HG02678 (cell line): ENCODE measurements around the gene ORAI1.
"Not testable (repeated sequence)": the region's sequence is repeated elsewhere in the genome, so short reads cannot be mapped to it uniquely, and the experiment has no call there.

Experiments used
- ATAC-seq: cut with Tn5 transposase; IDR thresholded peaks from one replicate; pipeline ENCODE4 v1.9.1; 2021; ENCODE audit warnings: mild to moderate bottlenecking, moderate library complexity; ENCODE audit not compliant: unreplicated experiment

The ORAI1 gene

GRCh38 chr12:121641343-121641630 is 15.0 kb downstream of the ORAI1 start:
- ATAC-seq: no peak

GRCh38 chr12:121648458-121649028 is 22.2 kb downstream of the ORAI1 start:
- no peak for ATAC-seq

- ATAC-seq: no peak
Observed at GRCh38 chr12:121649322-121649721, 23.0 kb downstream of the ORAI1 start.

DNA sequence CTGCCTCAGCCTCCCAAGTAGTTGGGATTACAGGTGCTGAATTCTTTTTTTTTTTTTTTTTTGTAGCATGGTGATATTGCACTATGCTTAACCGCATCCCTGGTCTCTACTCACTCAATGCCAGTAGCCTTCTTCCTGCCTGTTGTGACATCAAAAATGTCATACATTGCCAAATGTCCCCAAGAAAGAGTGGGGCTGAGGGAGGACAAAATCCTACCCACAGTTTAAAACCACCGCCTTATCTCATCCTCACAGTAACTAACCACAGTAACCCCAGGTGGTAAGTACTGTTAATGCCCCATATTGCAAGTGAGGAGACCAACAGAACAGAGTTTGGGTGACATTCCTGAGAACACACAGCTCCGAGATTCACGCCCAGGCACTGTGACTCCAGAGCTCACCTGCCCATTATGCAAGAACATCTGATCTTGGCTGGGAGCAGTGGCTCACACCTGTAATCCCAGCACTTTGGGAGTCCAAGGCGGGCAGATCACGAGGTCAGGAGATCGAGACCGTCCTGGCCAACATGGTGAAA is 23.6 kb downstream of the ORAI1 start:
- ATAC-seq: no peak

GRCh38 chr12:121651320-121651719 is 25.0 kb downstream of the ORAI1 start:
- no peak for ATAC-seq

GRCh38 chr12:121652767-121653497 is 26.6 kb downstream of the ORAI1 start:
- no peak for ATAC-seq

GRCh38 chr12:121653999-121654398 is 27.7 kb downstream of the ORAI1 start:
- no peak for ATAC-seq

- ATAC-seq: no peak
Observed at GRCh38 chr12:121656122-121656521, 29.8 kb downstream of the ORAI1 start.

- ATAC-seq: no peak
Observed at GRCh38 chr12:121657305-121658008, 31.1 kb downstream of the ORAI1 start.

DNA sequence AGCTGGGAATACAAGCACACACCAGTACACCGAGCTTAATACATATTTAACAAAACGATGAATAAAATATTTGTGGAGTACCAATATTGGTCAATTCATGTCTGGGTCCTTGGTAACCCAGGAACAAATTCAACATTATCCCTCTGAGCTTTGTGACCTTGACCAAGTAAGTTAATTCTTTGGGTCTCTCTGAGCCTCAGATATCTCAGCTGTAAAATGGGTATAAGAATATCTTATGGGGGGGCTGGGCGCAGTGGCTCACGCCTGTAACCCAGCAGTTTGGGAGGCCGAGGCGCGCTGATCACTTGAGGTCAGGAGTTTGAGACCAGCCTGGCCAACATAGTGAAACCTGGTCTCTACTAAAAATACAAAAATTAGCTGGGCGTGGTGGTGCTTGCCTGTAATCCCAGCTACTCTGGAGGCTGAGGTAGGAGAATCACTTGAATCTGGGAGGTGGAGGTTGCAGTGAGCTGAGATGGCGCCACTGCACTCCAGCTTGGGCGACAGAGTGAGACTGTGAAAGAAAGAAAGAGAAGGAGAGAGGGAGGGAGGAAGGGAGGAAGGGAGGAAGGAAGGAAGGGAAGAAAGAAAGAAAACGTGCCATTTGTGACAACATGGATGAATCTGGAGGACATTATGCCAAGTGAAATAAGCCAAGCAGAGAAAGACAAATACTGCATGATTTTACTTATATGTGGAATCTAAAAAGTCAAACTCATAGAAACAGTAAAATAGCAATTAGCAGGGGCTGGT is 35.2 kb downstream of the ORAI1 start:
- ATAC-seq: not testable (repeated sequence)

DNA sequence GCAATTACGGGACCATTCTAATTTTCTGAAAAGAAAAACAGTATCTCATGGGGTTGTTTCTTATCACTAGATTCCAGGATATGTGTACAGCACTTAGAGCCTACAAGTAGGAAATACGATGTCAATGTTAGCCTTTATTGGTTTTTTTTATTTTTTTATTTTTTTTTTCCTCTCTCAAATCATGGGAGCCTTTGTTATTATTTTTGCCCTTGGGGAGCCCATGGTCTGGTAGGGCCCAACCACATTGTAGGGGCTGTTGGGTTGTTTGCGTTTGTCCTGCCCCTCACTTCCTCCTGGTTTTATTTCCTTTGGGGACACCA is 37.2 kb downstream of the ORAI1 start:
- no peak for ATAC-seq

- not testable (repeated sequence) for ATAC-seq
Observed at GRCh38 chr12:121666829-121667228, 40.5 kb downstream of the ORAI1 start.

GRCh38 chr12:121668750-121669520 is 42.6 kb downstream of the ORAI1 start:
- no peak for ATAC-seq

GRCh38 chr12:121669521-121669900 is 43.2 kb downstream of the ORAI1 start, which contains the start of gene MORN3:
MORN3 (minus strand) TSS chr12:121669654; CDS start chr12:121669483, 171 bp downstream.
- ATAC-seq: no peak

GRCh38 chr12:121673013-121673511 is 46.7 kb downstream of the ORAI1 start:
- no peak for ATAC-seq

GRCh38 chr12:121676190-121676589 is 49.9 kb downstream of the ORAI1 start:
- ATAC-seq: no peak

GRCh38 chr12:121678305-121678704 is 52.0 kb downstream of the ORAI1 start:
- no peak for ATAC-seq

DNA sequence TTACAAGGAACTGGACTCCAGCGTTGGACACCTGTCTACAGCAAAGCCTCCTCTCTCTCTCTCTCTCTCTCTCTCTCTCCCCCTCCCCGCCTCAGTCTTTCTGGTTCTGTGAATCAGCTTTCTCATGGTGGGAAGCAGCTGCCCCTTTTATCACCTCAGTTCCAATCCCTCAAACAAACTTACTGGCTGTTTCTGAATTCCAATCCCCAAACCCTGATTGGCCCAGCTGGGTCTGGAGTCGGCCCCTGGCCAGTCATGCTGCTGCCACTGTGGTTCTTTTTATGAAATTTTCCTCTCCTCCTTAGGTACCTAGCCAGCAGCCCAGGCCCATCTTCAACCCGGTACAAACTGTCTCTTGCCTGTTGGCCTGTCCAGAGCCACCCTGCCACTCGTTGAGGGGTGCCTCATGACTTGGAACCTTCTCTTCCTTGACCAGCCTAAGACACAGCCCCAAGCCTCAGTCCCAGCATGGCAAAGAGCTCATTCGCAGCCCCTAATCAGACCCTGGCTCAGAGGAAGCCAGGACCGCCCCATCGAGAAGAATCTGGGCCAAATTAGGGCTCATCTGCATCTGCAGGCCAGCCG is 52.5 kb downstream of the ORAI1 start:
- ATAC-seq: no peak

- ATAC-seq: not testable (repeated sequence)
Observed at GRCh38 chr12:121679661-121680197, 53.4 kb downstream of the ORAI1 start.

GRCh38 chr12:121688966-121689365 is 62.6 kb downstream of the ORAI1 start:
- ATAC-seq: no peak
